Measurements from ENCODE around the gene SNX8. TPM values are rescaled to one million over a fixed set of nuclear protein-coding genes. Genes with fewer than 3 reads are reported as not detected.

The SNX8 gene
- total and polyA plus RNA-seq, 9 of the 15 experiments (the other 6 are each of a cell fraction or from before 2014, with no cell fraction given): 2.7 to 51.6 (median 16.9) TPM

- TF ChIP-seq CBX1 (IDR thresholded peaks at IDR 0.05; ENCODE audit: low read depth) (peak; percentile 73; the same call in 1 of the 2 replicates), FOXA1 (IDR thresholded peaks at IDR 0.05; ENCODE audit: borderline replicate concordance) (no peak), BDP1 (IDR thresholded peaks at IDR 0.05; ENCODE audit: insufficient read depth, insufficient read length) (no peak), U2AF1 (optimal IDR thresholded peaks at IDR 0.05; ENCODE audit: low read depth, low read length) (no peak), PCBP1 (IDR thresholded peaks at IDR 0.05; ENCODE audit: low read depth, low read length, poor library complexity, severe bottlenecking) (peak; percentile 8), TFAP4 (CRISPR knock-in tag; IDR thresholded peaks at IDR 0.05; ENCODE audit: borderline replicate concordance) (peak; percentile 93), ZNF740 (CRISPR knock-in tag; IDR thresholded peaks at IDR 0.05) (peak; percentile 78; the same call in 1 of the 2 replicates), ZNF740 (tag; IDR thresholded peaks at IDR 0.05) (no peak), HCFC1 (IDR thresholded peaks at IDR 0.05; ENCODE audit: low read depth, low read length) (0 out of 2 replicates have a peak, but pooled peaks have one; percentile 36), SRSF1 (IDR thresholded peaks at IDR 0.05; ENCODE audit: low read depth, low read length) (no peak), SIN3B (IDR thresholded peaks at IDR 0.05; ENCODE audit: low read depth) (no peak), NR2F6 (CRISPR knock-in tag; IDR thresholded peaks at IDR 0.05) (no peak), MXI1 (IDR thresholded peaks at IDR 0.05; ENCODE audit: low read depth, low read length) (peak; percentile 78), NELFE (IDR thresholded peaks at IDR 0.05; ENCODE audit: insufficient read depth, insufficient read length) (no peak), GTF2B (IDR thresholded peaks at IDR 0.05; ENCODE audit: extremely low read depth, insufficient read length) (no peak), PHF20 (IDR thresholded peaks at IDR 0.05; ENCODE audit: partially characterized antibody) (no peak), SFPQ (IDR thresholded peaks at IDR 0.05; ENCODE audit: low read depth, low read length) (no peak), KDM2B (CRISPR knock-in tag; IDR thresholded peaks at IDR 0.05) (0 out of 2 replicates have a peak, but pooled peaks have one; percentile 37), GATA2 (CRISPR knock-in tag; IDR thresholded peaks at IDR 0.05) (no peak), BCL6 (CRISPR knock-in tag; IDR thresholded peaks at IDR 0.05) (no peak), AFF1 (IDR thresholded peaks at IDR 0.05; ENCODE audit: low read depth in 1 of 2, partially characterized antibody in 2 of 2) (no peak)
Observed at GRCh38 chr7:2353936-2354185, 39.6 kb upstream of the SNX8 start (continued).

Measured in K562 (cell line).